Spleen (tissue), 11 donors: ENCODE measurements around the gene SOX13. TPM values are rescaled to one million over a fixed set of nuclear protein-coding genes. Genes with fewer than 3 reads are reported as not detected.

ENCODE experiments used
- DNase-seq: peaks from one replicate; pipeline ENCODE4 v3.0.0-alpha.2; 2020
- H3K27ac ChIP-seq, 8 donors: fragments of 200-600 bp; sonication (generic) in 7 of 8; 1 replicate in 4 of 8; 2 replicates in 4 of 8; pipeline versions ENCODE4 v1.5.0 to v1.8.0; 2016 to 2021; ENCODE audit warnings: inconsistent platforms in 4 of 8, mild to moderate bottlenecking in 4 of 8, moderate library complexity in 1 of 8
- H3K27me3 ChIP-seq, 7 donors: fragments of 200-600 bp; sonication (generic) in 6 of 7; replicated peaks in 1 of 7; 1 replicate in 4 of 7; 2 replicates in 3 of 7; pipeline versions ENCODE4 v1.5.0 to v1.8.0; 2016 to 2021; ENCODE audit warnings: inconsistent platforms in 3 of 7, mild to moderate bottlenecking in 1 of 7
- H3K36me3 ChIP-seq, 6 donors: fragments of 200-600 bp; sonication (generic) in 5 of 6; 1 replicate in 4 of 6; 2 replicates in 2 of 6; pipeline versions ENCODE4 v1.5.0 to v1.8.0; 2016 to 2021; ENCODE audit warnings: inconsistent platforms in 2 of 6
- H3K4me1 ChIP-seq, 6 donors: fragments of 200-600 bp; sonication (generic) in 5 of 6; 1 replicate in 3 of 6; 2 replicates in 3 of 6; pipeline versions ENCODE4 v1.5.0 to v1.8.0; 2016 to 2021; ENCODE audit warnings: inconsistent platforms in 3 of 6
- H3K4me3 ChIP-seq, 8 donors: fragments of 200-600 bp; sonication (generic) in 7 of 8; 1 replicate in 4 of 8; 2 replicates in 4 of 8; pipeline versions ENCODE4 v1.5.0 to v1.8.0; 2016 to 2021; ENCODE audit warnings: inconsistent platforms in 4 of 8, mild to moderate bottlenecking in 4 of 8, moderate library complexity in 2 of 8
- H3K9me3 ChIP-seq, 8 donors: fragments of 200-600 bp; sonication (generic) in 7 of 8; 1 replicate in 4 of 8; 2 replicates in 4 of 8; pipeline versions ENCODE4 v1.5.0 to v1.8.0; 2016 to 2021; ENCODE audit warnings: inconsistent platforms in 4 of 8
- POLR2A ChIP-seq, 3 donors: fragments of 450-650 bp; IDR thresholded peaks; one replicate each; pipeline ENCODE4 v1.5.1; 2017; ENCODE audit warnings: antibody characterized with exemption in 3 of 3, mild to moderate bottlenecking in 1 of 3
- POLR2AphosphoS5 ChIP-seq, 3 donors: sonication (generic); formaldehyde crosslinking; IDR thresholded peaks; one replicate each; pipeline ENCODE4 v1.5.1; 2017; ENCODE audit warnings: antibody characterized with exemption in 3 of 3
- WGBS, 5 donors: extraction: QIAGEN DNeasy Blood & Tissue Kit in 3 of 5; methylation state at CpG; one replicate each; pipeline versions ENCODE4 v1.1.5 to v1.1.7; 2013 to 2018; 5-methylcytosine and 5-hydroxymethylcytosine counted together
- intact Hi-C: fragments of 100-400 bp; cut with DNase I; formaldehyde crosslinking; loops from one replicate; pipeline ENCODE4 v1.15.0; 2023; ENCODE audit warnings: low total_unique reads
- polyA plus RNA-seq, 3 donors: library from polyadenylated mRNA; stranded (reverse); fragments of 200-250 nt; gene quantifications; one replicate each; pipeline ENCODE4 v1.2.1, GENCODE V29; 2013
- total RNA-seq, 7 donors: library from RNA; depleted of rRNA in 3 of 7; stranded (reverse); fragments of >200 nt in 3 of 7; fragmentation: NEBNext Ultra II Directional in 4 of 7; extraction: Animal tissue kit (Norgen Biotek cat#: 25700) in 4 of 7; gene quantifications; one replicate each; pipeline versions ENCODE4 v1.1.0 to v1.2.1, GENCODE V29; 2016 to 2021
- TF ChIP-seq, protein P1 (sequence below), 11 experiments: fragments of 200-600 bp in 7 of 11; fragments of 450-650 bp in 4 of 11; sonication (generic) in 4 of 11; IDR thresholded peaks in 8 of 11; conservative IDR thresholded peaks in 3 of 11; 1 replicate in 7 of 11; 2 replicates in 4 of 11; pipeline versions ENCODE4 v1.4.0 to v1.8.0; 2016 to 2021; ENCODE audit warnings: antibody characterized with exemption in 11 of 11, inconsistent platforms in 4 of 11, mild to moderate bottlenecking in 1 of 11
- donor health status: healthy with polysubstance abuse.
- donor health status: DM: no; HTN: no; CAD: no; lungs with moderate emphysema.
- donor health status: DM: no; HTN: no; CAD: no.
- donor health status: Bipolar disorder and iron deficiency.
- donor health status: healthy.
- donor health status: DM: no; HTN: no; CAD: no.
- donor health status: DM: yes; HTN: yes; CAD: no.

SOX13 gene
- total and polyA plus RNA-seq, 10 donors, result 2.0 to 28.7 (median 18.0) TPM

DNA sequence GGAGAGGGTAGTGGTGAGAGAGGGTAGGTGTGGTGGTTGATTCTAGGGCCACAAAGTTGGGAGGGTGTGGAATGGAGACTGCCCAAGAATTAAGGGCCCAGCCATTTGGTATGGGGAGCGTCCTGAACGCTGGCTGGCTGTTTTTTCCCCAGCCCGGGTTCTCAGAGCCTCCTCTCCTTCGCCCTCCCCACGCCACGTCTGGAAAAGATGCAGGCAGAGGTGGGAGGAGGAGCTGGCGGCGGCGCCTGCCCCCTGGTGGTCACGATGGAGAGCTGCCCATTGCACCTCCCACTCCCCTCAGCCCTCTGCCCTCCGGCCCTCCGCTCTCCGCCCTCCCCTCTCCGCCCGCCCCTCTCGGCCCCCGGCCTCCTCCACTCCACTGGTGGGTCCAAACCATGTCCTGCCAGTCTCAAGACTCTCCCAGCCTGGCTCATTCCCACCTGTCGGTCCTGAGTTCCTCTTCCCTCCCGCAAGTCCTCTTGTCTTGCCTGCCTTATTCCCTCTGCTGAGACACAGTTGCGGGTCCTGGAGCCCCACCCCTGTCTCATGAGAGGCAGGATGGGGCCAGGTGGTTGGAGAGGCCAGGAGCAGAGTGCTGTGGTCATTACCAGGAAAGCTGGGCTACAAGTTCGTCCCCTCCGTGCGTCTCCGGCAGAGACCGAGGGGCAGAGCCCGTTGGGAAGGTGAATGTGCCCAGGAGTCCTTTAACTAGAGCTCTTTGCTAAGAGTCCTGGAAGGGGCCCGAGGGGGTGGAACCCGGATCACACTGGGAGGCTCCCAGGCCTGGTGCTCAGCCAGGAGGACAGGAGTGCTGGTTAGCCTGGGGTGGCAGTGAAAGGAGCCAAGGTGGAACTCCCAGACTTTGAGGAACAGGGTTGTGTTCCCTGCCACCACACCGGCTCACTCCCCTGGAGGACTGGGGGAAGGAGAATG is 56.3 kb downstream of the SOX13 start:
- DNase-seq, result peak; percentile 91
- TF ChIP-seq, protein P1, sequence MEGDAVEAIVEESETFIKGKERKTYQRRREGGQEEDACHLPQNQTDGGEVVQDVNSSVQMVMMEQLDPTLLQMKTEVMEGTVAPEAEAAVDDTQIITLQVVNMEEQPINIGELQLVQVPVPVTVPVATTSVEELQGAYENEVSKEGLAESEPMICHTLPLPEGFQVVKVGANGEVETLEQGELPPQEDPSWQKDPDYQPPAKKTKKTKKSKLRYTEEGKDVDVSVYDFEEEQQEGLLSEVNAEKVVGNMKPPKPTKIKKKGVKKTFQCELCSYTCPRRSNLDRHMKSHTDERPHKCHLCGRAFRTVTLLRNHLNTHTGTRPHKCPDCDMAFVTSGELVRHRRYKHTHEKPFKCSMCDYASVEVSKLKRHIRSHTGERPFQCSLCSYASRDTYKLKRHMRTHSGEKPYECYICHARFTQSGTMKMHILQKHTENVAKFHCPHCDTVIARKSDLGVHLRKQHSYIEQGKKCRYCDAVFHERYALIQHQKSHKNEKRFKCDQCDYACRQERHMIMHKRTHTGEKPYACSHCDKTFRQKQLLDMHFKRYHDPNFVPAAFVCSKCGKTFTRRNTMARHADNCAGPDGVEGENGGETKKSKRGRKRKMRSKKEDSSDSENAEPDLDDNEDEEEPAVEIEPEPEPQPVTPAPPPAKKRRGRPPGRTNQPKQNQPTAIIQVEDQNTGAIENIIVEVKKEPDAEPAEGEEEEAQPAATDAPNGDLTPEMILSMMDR (IDR thresholded peaks at IDR 0.05 in 8 of 11, conservative IDR thresholded peaks at IDR 0.05 in 3 of 11), result peak; percentile 61 to 96 (median 89)
- peak; percentile 44 to 75 (median 66) for TF ChIP-seq POLR2AphosphoS5 (IDR thresholded peaks at IDR 0.05)
- TF ChIP-seq POLR2A (IDR thresholded peaks at IDR 0.05), result no peak
- H3K4me3 ChIP-seq, result peak overlapping the region in 1 of 8 donors; percentile 28
- H3K36me3 ChIP-seq, result peaks cover 0 to 28% (median 2%) of the 10 kb centered on the region in 6 donors
- intact Hi-C loops, result loop anchor here (5.0 kb wide), 1 partner anchor 257 kb away; no protein-coding TSS in a partner anchor
- peak overlapping the region in 1 of 8 donors; percentile 36 for H3K27ac ChIP-seq
- WGBS, 5 donors, result 29 to 45% (median 30%) methylated on average over 22 to 29 of the region's 29 CpGs
- H3K27me3 ChIP-seq, result peaks cover 0 to 17% (median 0%) of the 10 kb centered on the region in 7 donors
- peaks cover 0 to 40% (median 17%) of the 10 kb centered on the region in 6 donors for H3K4me1 ChIP-seq
- no peaks in the 10 kb centered on the region for H3K9me3 ChIP-seq

DNA sequence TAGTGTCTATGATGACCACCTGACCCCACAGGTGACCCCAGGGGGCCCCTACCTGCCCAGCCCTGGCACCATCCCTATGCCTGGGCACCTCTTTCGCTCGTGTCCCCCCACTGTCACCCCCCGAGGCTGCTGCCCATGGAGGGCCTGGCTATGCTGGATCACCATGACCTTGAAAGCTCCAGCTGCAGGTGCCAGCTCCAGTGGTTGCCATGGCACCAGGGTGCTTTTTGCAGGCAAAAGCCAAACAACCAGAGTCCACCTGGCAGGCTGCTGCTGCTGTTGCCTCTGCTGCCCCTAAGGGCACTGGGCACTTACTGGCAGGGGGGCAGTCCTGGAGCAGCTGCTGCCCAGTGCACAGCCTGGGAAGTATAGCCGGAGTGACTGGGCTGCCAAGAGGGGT is 57.3 kb downstream of the SOX13 start:
- Histone ChIP-seq H3K27ac (no peak overlapping the region), H3K9me3 (no peaks in the 10 kb centered on the region), H3K27me3 (peaks cover 0 to 17% (median 0%) of the 10 kb centered on the region in 7 donors), H3K4me3 (no peak overlapping the region), H3K4me1 (peaks cover 0 to 40% (median 17%) of the 10 kb centered on the region in 6 donors), H3K36me3 (peaks cover 0 to 27% (median 0%) of the 10 kb centered on the region in 6 donors)
- intact Hi-C loops, result no loop called here
- WGBS, 5 donors, result 73 to 90% (median 79%) methylated on average over 3 to 4 of the region's 4 CpGs
- TF ChIP-seq POLR2AphosphoS5 (IDR thresholded peaks at IDR 0.05) (peak in 2 of 3 donors; percentile 15 to 41), POLR2A (IDR thresholded peaks at IDR 0.05) (no peak)
- TF ChIP-seq, protein P1 (IDR thresholded peaks at IDR 0.05 in 8 of 11, conservative IDR thresholded peaks at IDR 0.05 in 3 of 11), result no peak
- DNase-seq, result no peak

DNA sequence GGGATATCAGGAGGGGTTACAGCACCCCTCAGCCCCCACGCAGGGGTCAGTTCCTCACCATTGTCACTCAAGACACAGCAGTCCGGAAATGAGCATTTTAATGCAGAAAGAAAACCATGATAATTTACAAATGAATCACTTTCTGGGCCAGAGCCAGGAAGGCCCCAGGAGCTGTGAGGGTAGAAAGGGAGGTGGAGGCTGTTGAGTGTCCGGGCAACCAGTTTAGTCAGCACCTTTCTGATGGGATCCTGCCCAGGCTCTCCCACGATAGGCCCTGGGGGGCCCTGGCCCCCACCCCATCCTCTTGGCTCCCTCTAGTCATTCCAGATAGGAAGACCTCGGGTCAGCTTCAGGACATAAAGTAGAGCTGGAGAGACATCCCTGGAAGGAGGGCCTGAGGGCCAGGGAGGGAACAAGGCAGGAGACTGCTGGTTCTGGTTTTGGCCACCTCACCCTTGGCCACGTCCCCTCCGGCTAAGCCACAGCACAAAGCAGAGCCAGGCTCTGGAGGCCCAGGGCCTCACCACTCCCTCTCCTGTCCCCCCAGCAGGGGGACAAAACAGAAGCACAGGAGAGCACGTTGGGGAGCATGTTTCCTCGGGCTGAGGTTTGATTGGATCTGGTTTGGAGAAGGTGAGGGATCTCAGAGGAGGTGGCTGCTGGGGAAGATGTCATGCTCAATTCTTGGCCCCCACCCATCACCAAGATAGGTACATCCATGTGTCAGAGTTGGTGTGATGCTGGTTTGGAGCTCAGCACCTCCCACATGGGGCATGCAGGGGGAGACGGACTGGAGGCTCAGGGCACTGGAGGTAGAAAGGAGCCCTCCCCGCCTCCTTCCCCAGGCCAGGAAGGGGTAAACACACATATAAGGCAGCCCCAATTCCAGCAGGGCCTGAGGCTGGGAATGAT is 58.3 kb downstream of the SOX13 start:
- 63 to 81% (median 70%) methylated on average over 10 to 11 of the region's 11 CpGs for WGBS, 5 donors
- no peak overlapping the region for H3K4me3 ChIP-seq
- peaks cover 0 to 17% (median 0%) of the 10 kb centered on the region in 6 donors for H3K36me3 ChIP-seq
- peak in 1 of 3 donors; percentile 20 for TF ChIP-seq POLR2AphosphoS5 (IDR thresholded peaks at IDR 0.05)
- TF ChIP-seq, protein P1 (IDR thresholded peaks at IDR 0.05 in 8 of 11, conservative IDR thresholded peaks at IDR 0.05 in 3 of 11), result no peak
- intact Hi-C loops, result no loop called here
- H3K27me3 ChIP-seq, result peaks cover 0 to 17% (median 0%) of the 10 kb centered on the region in 7 donors
- peaks cover 0 to 38% (median 17%) of the 10 kb centered on the region in 6 donors for H3K4me1 ChIP-seq
- DNase-seq, result no peak
- no peaks in the 10 kb centered on the region for H3K9me3 ChIP-seq
- H3K27ac ChIP-seq, result peak overlapping the region in 1 of 8 donors; percentile 17
